HG03521 (cell line): ENCODE results near the gene PLXNA2.

Source experiments
- ATAC-seq: cut with Tn5 transposase; IDR thresholded peaks from one replicate; pipeline ENCODE4 v1.9.1; 2021; ENCODE audit warnings: mild to moderate bottlenecking, moderate library complexity; ENCODE audit not compliant: unreplicated experiment

Gene PLXNA2

DNA sequence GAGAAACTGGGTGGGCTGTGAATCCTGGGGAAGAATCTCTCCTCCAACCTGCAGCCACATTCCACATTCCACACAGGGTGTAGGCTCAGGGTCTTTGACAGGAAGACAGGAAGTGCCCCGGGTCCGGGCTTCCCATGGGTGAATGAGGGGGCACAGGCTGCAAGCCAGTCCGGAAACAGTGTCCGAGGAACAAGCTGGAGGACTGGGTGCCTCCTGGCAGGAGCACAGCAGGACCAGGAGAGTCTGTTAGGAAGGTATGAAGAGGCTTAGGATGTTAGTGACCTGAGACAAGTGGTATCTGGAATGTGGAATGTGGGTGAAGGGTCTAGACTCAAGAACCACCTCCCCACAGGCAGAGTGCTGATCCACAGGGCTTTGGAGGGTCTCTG lies 212.3 kb downstream of the PLXNA2 start:
- no peak for ATAC-seq

DNA sequence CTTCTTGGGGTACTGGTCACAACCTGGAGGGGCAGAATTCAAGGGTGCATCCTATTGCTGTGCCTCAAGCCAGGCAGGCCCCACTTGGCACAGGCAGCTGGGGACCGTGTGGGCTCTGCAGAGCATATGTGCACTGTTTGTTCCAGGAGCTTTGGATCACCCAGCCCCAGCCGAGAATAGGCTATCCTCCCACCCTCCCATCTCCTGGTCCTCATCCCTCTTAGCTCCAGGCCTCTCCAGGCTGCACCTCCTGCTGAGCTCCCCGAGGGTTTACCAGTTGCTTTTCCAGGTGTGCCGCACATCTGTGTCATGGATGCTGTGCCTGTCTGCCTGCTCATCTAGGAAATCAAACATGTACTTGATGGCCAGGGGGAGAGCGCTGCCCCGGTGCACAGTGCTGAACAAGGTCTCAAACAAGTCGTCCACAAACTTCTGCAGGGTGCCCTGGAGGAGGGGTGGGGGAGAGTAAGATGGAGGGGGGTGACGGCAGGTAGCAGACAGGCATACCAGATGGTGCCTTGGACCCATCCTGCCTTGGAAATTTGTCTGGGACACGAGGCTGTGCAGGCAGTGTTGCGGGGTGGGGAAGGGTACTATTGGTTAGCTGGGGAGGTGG lies 212.8 kb downstream of the PLXNA2 start:
- ATAC-seq: no peak

DNA sequence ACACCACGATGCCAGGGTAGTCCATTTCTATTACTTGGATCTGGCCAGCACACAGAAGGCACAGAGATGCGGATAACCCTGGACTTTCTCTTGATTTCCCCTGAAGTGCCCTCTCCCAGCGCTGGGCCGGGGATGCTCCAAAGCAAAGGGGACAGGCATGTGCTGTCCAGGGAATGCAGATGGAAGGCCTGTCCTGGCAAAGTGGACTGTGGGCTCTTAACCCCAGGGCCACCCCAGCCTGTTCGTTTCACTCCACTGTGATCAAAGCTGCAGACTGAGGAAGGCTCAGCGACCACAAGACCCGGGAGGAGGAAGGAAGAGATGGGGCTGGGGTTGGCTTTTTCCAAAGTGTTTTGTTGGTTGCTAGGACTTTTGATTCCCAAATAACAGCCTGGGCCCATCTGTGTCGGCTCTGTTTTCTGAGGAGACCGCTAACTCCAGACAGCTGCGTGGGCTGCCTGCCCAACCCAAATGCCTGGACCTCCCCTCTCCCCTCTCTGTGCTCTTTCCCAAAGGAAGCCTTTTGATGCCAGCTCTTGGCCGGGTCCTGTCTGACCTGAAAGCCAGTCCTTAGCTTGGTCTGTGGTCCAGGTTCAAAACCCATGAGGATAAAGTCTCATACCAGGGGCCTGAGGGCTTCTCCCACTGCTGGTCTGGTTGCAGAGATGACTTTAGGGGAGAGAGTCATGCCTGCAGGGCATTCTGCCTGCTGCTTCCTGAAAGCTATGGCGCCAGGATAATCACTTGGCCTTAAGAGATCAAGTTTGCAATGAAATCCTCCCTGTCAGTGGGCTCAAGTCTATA lies 213.7 kb downstream of the PLXNA2 start:
- ATAC-seq: no peak

DNA sequence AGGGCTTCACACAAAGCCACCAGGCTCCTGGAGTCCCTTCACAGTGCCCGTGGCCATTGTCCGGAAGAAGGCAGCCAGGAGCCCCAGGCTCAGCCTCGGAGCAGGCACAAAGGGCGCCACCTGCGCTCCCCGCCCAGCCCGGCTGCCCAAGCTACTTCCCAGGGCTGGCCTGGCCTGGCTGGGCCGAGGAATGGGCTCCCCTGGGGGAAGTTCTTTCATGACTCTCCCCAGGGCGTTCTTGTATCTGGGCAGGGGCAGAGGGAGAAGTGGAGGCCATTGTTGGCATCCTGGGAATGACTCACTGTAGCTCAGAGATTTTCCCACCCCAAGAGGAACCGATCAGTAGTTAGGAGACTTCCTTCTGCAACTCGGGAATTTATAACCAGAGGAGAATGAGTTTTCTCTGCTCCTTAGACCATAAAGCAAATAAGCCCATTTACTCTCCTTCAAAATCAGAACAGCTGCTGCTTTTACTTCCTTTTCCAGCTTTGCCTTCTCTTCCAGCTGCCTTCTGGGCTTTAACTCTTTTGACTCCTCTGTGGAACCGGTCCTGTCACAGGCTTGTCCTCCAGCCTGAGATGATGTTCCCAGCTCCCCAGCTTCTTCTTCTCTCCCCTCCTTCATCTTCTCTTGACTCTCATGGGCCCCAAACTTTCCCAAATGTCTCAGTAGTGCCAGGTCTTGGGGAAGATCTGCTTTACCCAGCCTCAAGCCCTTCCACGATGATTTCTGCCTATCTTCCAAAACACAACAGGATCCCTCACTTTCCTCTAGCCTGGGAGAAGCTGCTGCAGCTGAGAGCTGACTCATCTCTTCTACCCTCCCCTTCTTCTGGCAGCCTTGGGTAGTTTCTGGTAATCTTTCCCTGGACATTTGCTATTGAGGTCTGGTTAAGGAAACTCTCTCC lies 214.6 kb downstream of the PLXNA2 start:
- ATAC-seq: no peak

DNA sequence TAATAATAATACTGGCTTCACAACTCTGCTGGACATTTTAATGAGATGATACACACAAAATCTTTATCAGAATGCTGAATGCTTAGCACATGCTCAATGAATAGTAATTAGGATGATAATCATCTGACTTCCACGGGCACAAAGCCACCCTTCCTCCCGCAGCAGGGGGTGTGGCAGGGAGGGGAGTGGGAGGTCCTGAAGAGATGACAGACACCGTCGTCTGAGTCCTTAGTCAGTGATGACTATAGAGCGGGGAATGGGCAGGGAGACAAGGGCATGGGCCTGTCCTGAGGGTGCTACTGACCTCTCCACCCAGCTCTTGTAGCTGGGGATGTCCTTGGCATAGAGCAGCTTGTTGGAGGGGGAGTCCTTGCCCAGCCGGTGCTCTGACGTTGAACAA lies 215.7 kb downstream of the PLXNA2 start:
- no peak for ATAC-seq

DNA sequence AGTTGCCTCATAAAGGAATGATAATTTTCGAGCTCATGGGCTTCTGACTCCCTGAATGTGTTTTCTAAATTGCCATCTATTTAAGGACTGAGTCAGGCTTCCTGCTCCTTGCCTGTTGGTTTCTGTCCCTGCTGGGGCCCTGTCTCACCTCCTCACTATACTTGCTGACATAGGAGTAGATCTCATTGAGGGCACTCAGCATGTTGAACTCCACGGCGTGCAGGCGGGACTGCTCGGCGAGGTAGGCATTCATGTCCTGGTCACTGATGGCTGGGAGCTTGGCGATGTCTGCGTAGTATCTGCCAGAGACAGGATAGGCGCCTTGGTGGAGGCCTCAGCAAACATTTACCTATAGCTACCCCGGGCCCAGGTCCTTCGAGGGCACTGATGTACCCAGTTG lies 216.3 kb downstream of the PLXNA2 start:
- no peak for ATAC-seq

DNA sequence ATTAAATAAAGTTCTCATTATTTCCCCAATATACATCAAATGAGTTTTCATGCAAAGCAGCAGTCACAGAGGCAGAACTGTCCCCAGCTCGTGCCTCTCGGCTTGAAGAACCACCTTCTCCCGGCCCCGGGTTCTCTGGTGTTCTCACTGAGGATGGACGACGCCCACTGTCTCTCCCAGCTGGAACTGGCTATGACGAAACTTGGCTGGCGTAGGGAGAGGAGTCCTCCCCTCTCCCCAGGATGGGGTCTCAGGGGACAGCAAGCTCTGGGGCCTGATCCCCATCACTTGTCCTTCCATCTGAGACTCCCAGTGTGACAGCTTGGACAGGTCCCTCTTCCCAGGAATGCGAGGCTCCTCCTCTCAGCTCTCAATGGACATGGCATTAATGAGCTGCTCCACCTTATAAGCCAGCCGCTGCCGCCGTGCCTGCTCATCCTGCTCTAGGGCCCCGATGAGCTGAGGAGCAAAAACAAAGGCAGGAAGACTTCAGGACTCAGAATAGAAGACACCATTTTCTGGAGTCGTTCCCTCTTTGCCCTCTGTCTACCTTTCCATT lies 217.2 kb downstream of the PLXNA2 start:
- ATAC-seq: no peak

DNA sequence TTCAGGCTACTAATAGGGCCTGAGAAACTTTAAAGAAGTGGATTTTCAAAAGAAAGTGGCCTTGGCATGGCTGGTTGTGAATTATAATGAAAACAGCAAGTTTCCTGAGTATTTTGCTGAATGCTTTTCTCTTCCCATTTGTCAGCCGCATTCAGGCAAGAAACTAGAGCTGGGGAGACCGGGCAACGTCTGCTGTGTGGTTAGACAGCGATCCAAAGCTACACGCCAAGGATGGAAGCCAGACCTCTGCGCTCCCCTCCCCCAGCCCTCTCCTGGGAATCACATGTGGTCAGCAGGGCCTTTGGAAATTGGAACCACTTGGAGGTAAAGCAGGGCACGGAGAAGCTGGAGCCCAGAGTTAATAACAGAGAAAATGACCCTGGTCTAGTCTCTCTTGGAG lies 219.2 kb downstream of the PLXNA2 start:
- ATAC-seq: no peak

DNA sequence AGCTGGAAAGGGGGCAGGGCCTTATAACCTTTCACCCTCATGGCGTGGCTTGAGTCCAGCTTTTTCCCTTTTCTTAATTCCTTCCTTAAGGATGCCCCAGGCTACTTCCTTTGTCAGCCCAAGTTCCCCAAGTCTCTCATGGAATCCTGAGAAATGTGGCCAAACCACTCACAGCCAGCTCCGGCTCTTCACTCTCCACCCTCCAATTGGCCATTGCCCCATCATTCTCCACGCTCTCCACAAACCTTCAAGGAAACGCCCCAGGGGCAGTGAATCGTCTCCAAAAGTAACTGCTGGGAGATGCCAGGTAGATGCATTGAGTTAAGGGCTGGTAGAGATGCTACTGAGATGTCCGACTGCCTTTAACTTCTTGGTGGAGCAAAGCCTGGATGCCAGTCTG lies 219.8 kb downstream of the PLXNA2 start:
- ATAC-seq: no peak

DNA sequence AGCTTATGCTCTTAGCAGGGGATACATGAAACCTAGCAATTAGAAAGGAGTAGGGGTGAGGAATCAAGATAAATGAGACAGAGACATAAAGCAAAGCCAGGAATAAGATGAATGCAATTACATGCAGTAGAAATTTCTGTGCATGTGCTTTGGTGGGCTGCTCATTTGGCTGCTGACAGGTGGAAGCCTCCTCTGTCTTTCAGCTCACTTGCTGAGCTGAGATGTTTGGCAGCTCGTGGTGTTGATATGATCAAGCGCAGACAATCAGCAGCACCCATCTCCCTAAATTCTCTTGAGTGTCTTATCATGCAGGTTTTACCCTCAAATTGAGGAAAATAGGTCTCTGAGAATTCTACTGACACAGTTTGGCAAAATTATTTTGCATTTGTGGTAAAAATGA lies 224.9 kb downstream of the PLXNA2 start:
- ATAC-seq: no peak

DNA sequence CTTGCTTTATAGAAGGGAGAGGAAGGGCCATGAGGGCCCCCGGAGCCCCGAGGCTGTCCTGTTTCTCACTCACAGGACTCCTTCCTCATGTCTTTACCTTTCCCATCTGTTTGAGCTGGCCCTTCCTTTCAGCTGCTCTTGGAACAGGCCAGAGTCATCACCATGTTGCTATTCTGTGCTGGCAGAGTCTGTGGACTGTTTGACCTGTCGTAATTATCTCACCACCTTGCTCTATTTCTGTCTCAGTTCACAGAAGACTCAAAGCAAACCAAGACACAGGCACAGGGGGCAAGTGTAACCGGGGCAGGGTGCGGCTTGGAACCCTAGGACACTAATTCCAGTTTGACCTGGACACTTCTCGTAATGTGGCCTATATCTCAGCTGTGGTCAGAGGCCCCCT lies 228.9 kb downstream of the PLXNA2 start:
- ATAC-seq: no peak

DNA sequence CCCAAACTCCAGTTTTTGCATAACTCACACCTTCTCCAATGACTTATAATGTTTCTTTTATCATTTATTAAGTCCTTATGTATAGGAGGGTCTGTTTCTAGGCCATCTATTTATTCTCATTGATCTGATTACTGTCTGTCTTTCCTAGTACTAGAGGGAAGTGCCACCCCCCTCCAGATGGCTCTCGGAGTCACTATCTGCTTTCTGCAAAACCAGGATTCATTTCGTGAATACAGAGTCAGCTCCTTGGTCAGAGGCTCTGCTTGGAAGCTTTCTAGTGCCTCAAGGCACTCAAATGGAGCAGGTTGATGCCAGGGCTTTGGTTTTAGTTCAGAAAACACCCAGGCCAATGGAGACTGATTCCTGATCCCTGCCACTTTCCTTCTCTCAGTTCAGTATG lies 231.0 kb downstream of the PLXNA2 start:
- ATAC-seq: no peak

DNA sequence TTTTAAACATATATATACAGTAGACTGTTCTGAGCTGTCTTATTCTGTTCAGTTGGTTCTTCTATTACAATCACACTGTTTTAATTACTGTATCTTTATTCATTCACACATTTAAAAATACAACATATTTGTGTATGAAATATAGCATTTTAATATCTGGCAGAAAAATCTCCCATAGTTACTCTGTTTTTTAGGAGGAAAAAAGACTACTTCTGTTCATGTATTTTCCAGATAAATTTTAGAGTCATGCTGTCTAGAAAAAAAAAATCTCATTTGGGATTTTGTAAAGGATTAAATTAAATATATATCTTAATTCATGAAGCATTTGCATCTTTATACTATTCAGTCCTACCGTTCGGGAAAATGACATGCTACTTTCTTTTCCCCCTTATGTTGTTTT lies 231.5 kb downstream of the PLXNA2 start:
- ATAC-seq: no peak

DNA sequence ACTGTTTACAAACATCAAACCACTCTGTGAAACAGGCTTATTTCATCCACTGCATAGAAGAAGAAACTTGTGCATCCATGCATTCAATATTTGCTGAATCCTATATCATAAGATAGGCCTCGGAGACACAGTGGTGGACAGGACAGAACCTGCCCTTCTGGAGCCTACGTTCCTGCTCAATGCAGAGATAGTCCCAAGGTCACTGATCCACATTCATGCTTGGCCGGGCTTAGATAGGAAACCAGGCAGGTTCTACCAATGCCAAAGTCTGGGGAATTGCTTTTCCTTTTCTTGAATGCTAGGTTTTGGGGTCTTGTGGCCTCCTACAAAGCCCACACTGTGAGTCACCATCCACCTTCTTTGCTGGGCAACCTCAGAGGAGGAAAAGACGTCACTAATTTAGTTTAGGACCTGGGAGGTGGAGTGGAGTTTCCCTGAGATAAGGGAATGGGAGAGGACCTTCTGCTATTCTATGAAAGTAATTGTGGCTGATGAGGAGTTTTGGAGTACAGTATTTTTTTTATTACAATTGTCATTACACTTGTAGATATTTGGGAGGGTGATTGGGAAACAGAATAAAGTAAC lies 233.6 kb downstream of the PLXNA2 start:
- no peak for ATAC-seq

DNA sequence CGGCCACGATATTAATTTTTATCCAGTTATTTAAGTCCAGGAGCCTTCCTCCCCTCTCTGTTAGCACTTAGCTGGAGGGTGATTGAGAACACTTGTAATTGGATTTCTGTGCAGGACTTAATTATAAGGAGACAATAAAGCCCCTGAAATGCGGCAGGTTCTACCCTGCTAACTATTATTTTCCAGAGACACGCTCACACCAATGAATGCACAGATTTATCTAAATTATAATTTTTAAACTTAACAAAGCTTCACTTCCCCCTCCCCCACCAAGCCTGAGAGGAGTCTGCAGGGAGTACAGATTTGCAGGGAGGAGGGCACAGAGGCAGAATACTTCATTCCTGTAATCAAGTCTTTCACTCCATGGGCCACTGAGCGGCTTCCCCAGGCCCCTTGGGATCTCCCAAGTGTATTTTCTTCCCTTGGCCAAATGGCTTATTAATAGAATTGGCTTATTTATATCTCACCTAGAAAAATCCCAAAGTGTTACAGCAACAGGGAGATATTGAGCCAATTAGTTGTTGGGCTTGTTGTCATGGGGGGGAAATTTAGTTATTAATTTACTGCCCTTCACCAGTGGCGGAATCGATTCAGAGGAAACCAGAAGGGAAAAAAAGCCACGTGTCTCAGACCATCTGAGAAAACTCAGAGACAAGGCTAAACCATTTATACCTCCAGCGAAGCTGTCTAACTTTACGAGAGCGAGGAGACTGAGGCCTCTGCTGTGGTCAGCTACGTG lies 234.3 kb downstream of the PLXNA2 start:
- ATAC-seq: no peak

DNA sequence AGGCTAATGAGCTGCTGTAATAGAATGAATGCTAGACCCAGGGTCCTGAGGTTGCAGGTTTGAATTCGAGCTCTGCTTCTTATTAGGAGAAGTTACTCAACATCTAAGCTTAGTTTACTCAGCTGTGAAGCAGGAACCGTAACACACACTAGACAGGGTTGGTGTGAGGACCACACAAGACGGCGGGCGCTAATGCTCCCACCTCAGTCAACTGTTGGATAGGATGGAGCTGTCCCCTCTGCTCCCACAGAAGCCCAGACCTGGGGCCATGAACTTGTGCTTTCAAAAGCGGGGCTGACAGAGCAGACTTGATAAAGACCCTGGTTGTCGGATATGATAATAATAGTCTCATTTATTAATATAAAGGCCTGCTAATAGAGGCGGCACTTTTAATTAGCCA lies 234.9 kb downstream of the PLXNA2 start:
- no peak for ATAC-seq

DNA sequence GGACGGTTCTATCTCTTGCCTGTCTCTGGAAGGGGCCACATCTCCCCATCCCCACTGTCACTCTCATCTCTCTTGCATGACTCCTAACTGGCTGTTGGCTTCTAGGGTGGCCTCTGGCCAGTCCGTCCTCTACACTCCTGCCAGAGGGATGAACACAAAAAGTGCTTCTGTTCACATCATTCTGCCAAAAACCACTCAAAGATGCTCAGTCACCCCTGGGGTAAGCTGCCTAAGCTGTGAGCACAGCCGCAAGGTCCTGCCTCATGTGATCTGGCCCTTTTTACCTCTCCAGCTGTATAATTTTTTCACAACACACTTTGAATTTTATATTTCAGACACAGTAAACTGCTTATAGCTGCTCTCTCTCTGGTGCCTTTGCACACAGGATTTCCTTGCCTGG lies 235.7 kb downstream of the PLXNA2 start:
- ATAC-seq: no peak

DNA sequence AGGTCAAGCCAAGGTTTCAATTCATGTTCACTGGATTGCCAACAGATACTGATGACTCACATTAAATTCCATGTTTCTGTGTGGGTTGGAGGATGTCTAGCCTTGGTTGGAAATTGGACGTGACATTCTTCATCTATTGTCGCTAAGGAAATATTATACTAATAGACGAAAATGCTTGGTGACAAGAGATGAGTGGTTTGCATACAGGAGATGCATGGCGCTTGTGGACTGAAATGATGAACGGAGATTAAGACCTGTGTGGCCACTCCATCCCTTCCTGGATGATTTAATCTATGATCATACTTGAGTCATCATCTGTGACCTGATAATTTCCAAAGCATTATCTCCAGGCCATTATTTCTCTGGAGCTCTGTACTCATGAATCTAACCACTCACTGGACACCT lies 236.2 kb downstream of the PLXNA2 start:
- ATAC-seq: no peak

DNA sequence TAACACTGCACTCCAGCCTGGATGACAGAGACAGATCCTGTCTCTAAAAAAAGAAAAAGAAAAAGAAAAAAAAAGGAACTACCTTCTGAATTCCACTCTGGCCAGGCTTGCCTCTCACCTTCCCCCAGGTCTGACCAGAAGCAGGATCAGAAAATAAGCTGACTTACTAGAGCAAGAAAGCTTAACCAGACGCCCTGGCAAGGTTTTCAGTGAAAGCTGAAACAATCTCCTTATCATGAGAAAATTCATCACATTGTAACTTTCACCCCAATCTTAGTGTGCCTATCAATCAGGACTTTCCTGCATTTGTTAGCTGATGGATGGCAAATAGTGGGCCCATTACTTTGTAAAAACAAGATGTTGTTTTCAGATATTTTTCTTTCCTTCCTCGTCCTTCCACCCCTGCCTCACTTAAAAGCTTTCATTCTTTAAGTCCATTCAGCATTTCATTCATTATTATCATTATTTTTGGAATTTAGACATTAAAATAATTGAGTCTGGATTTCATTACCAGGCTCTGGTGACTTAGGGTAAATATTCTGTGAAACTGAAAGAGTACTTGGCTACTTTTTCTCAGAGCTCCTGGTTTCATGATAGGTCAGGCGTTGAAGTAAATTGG lies 236.8 kb downstream of the PLXNA2 start:
- no peak for ATAC-seq
